ENCODE results near the gene MAPKAP1. TPM values are rescaled to one million over a fixed set of nuclear protein-coding genes. Genes with fewer than 3 reads are reported as not detected.

Gene MAPKAP1
- total RNA-seq, 2 donors from 2014 or later, result 54.9 to 70.1 TPM

GRCh38 chr9:125604196-125604595, 102.8 kb downstream of the MAPKAP1 start:
- Histone ChIP-seq H3K4me1 (no peaks in the 10 kb centered on the region), H3K27ac (no peak overlapping the region), H3K27me3 (no peaks in the 10 kb centered on the region), H3K4me3 (no peak overlapping the region), H3K9me3 (no peaks in the 10 kb centered on the region), H3K36me3 (no peaks in the 10 kb centered on the region), H3K9ac (ENCODE audit: low read depth in 2 of 2, low read length in 2 of 2) (no peak overlapping the region)
- no peak for TF ChIP-seq CTCF (IDR thresholded peaks at IDR 0.05)
- intact Hi-C loops (cut with DNase I), result no loop called here
- DNase-seq, result no peak

GRCh38 chr9:125603478-125604021, 103.5 kb downstream of the MAPKAP1 start:
- H3K36me3 ChIP-seq, result no peaks in the 10 kb centered on the region
- intact Hi-C loops (cut with DNase I), result no loop called here
- DNase-seq, result peak; percentile 49
- no peaks in the 10 kb centered on the region for H3K4me1 ChIP-seq
- no peak overlapping the region for H3K4me3 ChIP-seq
- H3K27ac ChIP-seq, result no peak overlapping the region
- H3K9ac ChIP-seq (ENCODE audit: low read depth in 2 of 2, low read length in 2 of 2), result no peak overlapping the region
- no peaks in the 10 kb centered on the region for H3K27me3 ChIP-seq
- no peaks in the 10 kb centered on the region for H3K9me3 ChIP-seq
- TF ChIP-seq CTCF (IDR thresholded peaks at IDR 0.05), result no peak

- intact Hi-C loops (cut with DNase I), result no loop called here
- DNase-seq, result no peak
- H3K9ac ChIP-seq (ENCODE audit: low read depth in 2 of 2, low read length in 2 of 2), result no peak overlapping the region
- H3K4me3 ChIP-seq, result no peak overlapping the region
- H3K27me3 ChIP-seq, result no peaks in the 10 kb centered on the region
- no peaks in the 10 kb centered on the region for H3K9me3 ChIP-seq
- H3K4me1 ChIP-seq, result no peaks in the 10 kb centered on the region
- TF ChIP-seq CTCF (IDR thresholded peaks at IDR 0.05), result no peak
- no peaks in the 10 kb centered on the region for H3K36me3 ChIP-seq
- H3K27ac ChIP-seq, result no peak overlapping the region
Measured at GRCh38 chr9:125601961-125602360, 105.0 kb downstream of the MAPKAP1 start.

- H3K9ac ChIP-seq (ENCODE audit: low read depth in 2 of 2, low read length in 2 of 2), result no peak overlapping the region
- H3K27me3 ChIP-seq, result no peaks in the 10 kb centered on the region
- no peaks in the 10 kb centered on the region for H3K9me3 ChIP-seq
- H3K4me3 ChIP-seq, result no peak overlapping the region
- intact Hi-C loops (cut with DNase I), result no loop called here
- peak overlapping the region; percentile 38 for H3K27ac ChIP-seq
- H3K36me3 ChIP-seq, result no peaks in the 10 kb centered on the region
- H3K4me1 ChIP-seq, result no peaks in the 10 kb centered on the region
- DNase-seq, result peak; percentile 69
- no peak for TF ChIP-seq CTCF (IDR thresholded peaks at IDR 0.05)
Measured at GRCh38 chr9:125600194-125600593, 106.8 kb downstream of the MAPKAP1 start.

- Histone ChIP-seq H3K27me3 (no peaks in the 10 kb centered on the region), H3K9me3 (no peaks in the 10 kb centered on the region), H3K9ac (ENCODE audit: low read depth in 2 of 2, low read length in 2 of 2) (no peak overlapping the region), H3K4me3 (no peak overlapping the region), H3K4me1 (no peaks in the 10 kb centered on the region), H3K36me3 (no peaks in the 10 kb centered on the region), H3K27ac (peak overlapping the region; percentile 26)
- no peak for TF ChIP-seq CTCF (IDR thresholded peaks at IDR 0.05)
- intact Hi-C loops (cut with DNase I), result no loop called here
- DNase-seq, result no peak
Measured at GRCh38 chr9:125594223-125594610, 112.8 kb downstream of the MAPKAP1 start.

Data from colonic mucosa (tissue), 4 donors.